ENCODE measurements around the gene SLC37A1.
A peak's percentile ranks its signal among the peaks of the same experiment; 100 is the strongest.

The SLC37A1 gene

GRCh38 chr21:42507418-42507817 lies 6.2 kb upstream of the SLC37A1 start:
- no peak overlapping the region for H3K27ac ChIP-seq
- TF ChIP-seq CTCF (conservative IDR thresholded peaks at IDR 0.05): no peak

GRCh38 chr21:42508371-42508770 lies 5.3 kb upstream of the SLC37A1 start:
- no peak overlapping the region for H3K27ac ChIP-seq
- TF ChIP-seq CTCF (conservative IDR thresholded peaks at IDR 0.05): no peak

- no peak overlapping the region for H3K27ac ChIP-seq
- no peak for TF ChIP-seq CTCF (conservative IDR thresholded peaks at IDR 0.05)
These were observed 4.4 kb upstream of the SLC37A1 start for GRCh38 chr21:42509244-42509643.

GRCh38 chr21:42512346-42513034 lies 1.2 kb upstream of the SLC37A1 start:
- H3K27ac ChIP-seq: peak overlapping the region; percentile 97
- TF ChIP-seq CTCF (conservative IDR thresholded peaks at IDR 0.05): no peak

GRCh38 chr21:42513985-42514882 lies 582 bp downstream of the SLC37A1 start:
- no peak for TF ChIP-seq CTCF (conservative IDR thresholded peaks at IDR 0.05)
- H3K27ac ChIP-seq: peak overlapping the region; percentile 97

GRCh38 chr21:42514883-42515228 lies 1.2 kb downstream of the SLC37A1 start:
- peak overlapping the region; percentile 97 for H3K27ac ChIP-seq

More at GRCh38 chr21:42514883-42515228, 1.2 kb downstream of the SLC37A1 start:
- no peak for TF ChIP-seq CTCF (conservative IDR thresholded peaks at IDR 0.05)
